Thymus (tissue), 11 donors: Measurements from ENCODE around the gene HSF2BP. TPM values are rescaled to one million over a fixed set of nuclear protein-coding genes. Genes with fewer than 3 reads are reported as not detected.

ENCODE experiments used
- DNase-seq, 9 donors: peaks; one replicate each; pipeline ENCODE4 v3.0.0-alpha.2; 2013; ENCODE audit warnings: low spot score in 9 of 9, low read depth in 6 of 9, missing footprints in 1 of 9
- H3K27ac ChIP-seq, 2 donors: one replicate each; pipeline ENCODE4 v1.5.1; 2013; ENCODE audit warnings: control low read depth in 1 of 2, low read depth in 1 of 2, low read length in 1 of 2, mild to moderate bottlenecking in 1 of 2, moderate library complexity in 1 of 2
- H3K27me3 ChIP-seq, 2 donors: one replicate each; pipeline ENCODE4 v1.5.1; 2013; ENCODE audit warnings: low read length in 1 of 2; ENCODE audit not compliant: control insufficient read depth in 2 of 2, insufficient read depth in 1 of 2
- H3K36me3 ChIP-seq, 2 donors: one replicate each; pipeline ENCODE4 v1.5.1; 2013; ENCODE audit warnings: low read length in 1 of 2, mild to moderate bottlenecking in 1 of 2, moderate library complexity in 1 of 2; ENCODE audit not compliant: control insufficient read depth in 2 of 2, insufficient read depth in 2 of 2
- H3K4me1 ChIP-seq, 2 donors: one replicate each; pipeline ENCODE4 v1.5.1; 2013; ENCODE audit warnings: low read length in 2 of 2; ENCODE audit not compliant: control insufficient read depth in 2 of 2, insufficient read depth in 2 of 2
- H3K4me3 ChIP-seq, 2 donors: one replicate each; pipeline ENCODE4 v1.5.1; 2013; ENCODE audit warnings: low read length in 2 of 2, control low read depth in 1 of 2, mild to moderate bottlenecking in 1 of 2
- H3K9me3 ChIP-seq, 2 donors: one replicate each; pipeline ENCODE4 v1.5.1; 2013; ENCODE audit warnings: low read length in 1 of 2, mild to moderate bottlenecking in 1 of 2; ENCODE audit not compliant: control insufficient read depth in 2 of 2, insufficient read depth in 1 of 2
- WGBS: extraction: QIAGEN DNeasy Blood & Tissue Kit; methylation state at CpG from one replicate; pipeline ENCODE4 v1.1.7; 2013; 5-methylcytosine and 5-hydroxymethylcytosine counted together
- polyA plus RNA-seq: library from polyadenylated mRNA; stranded (reverse); fragments of 200-250 nt; gene quantifications from one replicate; pipeline ENCODE4 v1.2.3, GENCODE V29; 2013
- total RNA-seq: library from RNA; stranded (reverse); fragments of 120-200 nt; gene quantifications from one replicate; pipeline ENCODE4 v1.2.4, GENCODE V29; 2013
- donor health status: healthy.

The HSF2BP gene
- total and polyA plus RNA-seq, 2 donors = 0.71 to 0.80 TPM

GRCh38 chr21:43593078-43593477 is 66.2 kb downstream of the HSF2BP start:
- no peak for DNase-seq
- Histone ChIP-seq H3K27me3 (no peaks in the 10 kb centered on the region), H3K4me1 (no peaks in the 10 kb centered on the region), H3K36me3 (no peaks in the 10 kb centered on the region), H3K27ac (no peak overlapping the region), H3K9me3 (no peaks in the 10 kb centered on the region), H3K4me3 (no peak overlapping the region)
- WGBS = 98% methylated on average over 5 of the region's 5 CpGs

DNA sequence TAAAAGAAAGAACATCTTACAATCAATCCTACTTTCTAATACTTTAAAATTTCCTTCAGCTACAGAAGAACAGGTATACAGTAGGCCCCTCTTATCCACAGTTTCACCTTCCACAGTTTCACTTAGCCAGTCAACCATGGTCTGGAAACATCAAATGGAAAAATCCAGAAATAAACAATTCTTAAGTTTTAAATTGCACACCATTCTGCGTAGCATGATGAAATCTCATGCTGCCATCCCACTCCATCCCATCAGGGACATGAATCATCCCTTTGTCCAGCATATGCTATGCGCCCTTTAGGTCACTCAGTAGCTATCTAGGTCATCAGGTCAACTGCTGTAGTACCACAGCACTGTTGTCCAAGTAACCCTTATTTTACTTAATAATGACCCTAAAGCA is 67.7 kb downstream of the HSF2BP start:
- Histone ChIP-seq H3K9me3 (no peaks in the 10 kb centered on the region), H3K4me1 (no peaks in the 10 kb centered on the region), H3K27ac (no peak overlapping the region), H3K36me3 (no peaks in the 10 kb centered on the region), H3K27me3 (no peaks in the 10 kb centered on the region), H3K4me3 (no peak overlapping the region)
- WGBS = 95% methylated on average over 2 of the region's 2 CpGs
- no peak for DNase-seq

DNA sequence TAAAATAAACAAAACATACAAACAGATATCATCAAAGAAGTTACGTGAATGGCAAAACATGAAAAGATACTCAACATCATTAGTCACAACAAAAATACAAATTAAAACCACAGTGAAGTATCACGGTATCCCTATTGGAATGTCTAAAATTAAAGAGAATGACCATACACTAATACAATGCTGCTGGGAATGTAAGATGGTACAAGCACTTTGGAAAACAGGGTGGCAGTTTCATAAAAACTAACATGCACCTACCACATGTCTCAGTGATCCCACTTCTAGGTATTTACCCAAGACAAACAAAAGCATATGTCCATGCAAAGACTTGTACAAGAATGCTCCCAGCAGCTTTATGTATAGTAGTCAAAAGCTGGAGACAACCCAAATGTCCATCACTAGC is 69.1 kb downstream of the HSF2BP start:
- Histone ChIP-seq H3K4me3 (no peak overlapping the region), H3K4me1 (no peaks in the 10 kb centered on the region), H3K36me3 (no peaks in the 10 kb centered on the region), H3K27ac (no peak overlapping the region), H3K9me3 (no peaks in the 10 kb centered on the region), H3K27me3 (no peaks in the 10 kb centered on the region)
- WGBS = 94% methylated on average over 2 of the region's 2 CpGs
- no peak for DNase-seq

DNA sequence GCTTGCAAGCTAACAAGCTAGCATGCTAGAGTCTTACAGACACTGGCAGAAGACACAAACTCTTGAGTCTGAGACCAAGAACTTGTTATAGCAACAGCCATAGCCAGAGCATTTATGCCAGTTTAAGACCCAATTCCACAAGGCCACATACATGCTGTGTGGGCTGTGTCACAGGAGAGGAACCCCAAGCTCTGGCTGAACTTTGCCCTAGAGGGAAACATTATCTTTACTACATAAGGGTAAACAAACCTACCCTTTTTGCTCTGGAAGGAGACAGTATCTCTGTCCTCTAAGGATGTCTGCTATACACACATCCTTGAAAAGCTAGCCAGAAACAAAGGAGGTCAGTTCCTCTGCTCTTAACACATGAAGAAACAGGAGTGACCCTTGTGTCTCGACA is 70.3 kb downstream of the HSF2BP start:
- no peaks in the 10 kb centered on the region for H3K36me3 ChIP-seq
- no peak for DNase-seq
- H3K9me3 ChIP-seq = no peaks in the 10 kb centered on the region
- peaks cover 0 to 3% of the 10 kb centered on the region in 2 donors for H3K4me1 ChIP-seq
- WGBS = 97% methylated on average over 1 of the region's 1 CpG
- H3K27ac ChIP-seq = no peak overlapping the region
- no peaks in the 10 kb centered on the region for H3K27me3 ChIP-seq
- no peak overlapping the region for H3K4me3 ChIP-seq

DNA sequence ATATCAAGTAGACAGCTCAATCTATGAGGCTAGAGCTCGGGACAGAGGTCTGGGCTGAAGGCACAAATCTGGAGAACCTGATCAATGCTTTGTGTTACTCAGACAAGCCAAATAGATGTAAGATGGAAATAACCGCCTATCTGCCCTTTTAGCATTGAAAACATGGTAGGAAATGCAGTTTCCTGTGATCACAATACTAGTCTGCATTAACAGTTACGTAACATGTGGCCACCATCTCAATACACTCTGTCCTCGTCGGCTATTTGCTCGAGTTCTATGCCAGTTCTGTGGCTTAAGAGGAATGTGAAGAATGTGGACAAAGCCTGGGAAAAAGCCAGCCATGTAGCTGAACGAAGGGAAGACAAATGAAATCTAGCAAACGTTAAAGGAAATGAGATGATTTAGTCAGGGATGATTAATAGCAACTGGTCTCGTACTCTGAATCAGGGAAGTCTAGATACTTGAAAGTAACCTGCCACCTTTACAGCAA is 73.3 kb downstream of the HSF2BP start:
- 65% methylated on average over 9 of the region's 9 CpGs for WGBS
- peak in 1 of 9 donors; percentile 21 for DNase-seq

DNA sequence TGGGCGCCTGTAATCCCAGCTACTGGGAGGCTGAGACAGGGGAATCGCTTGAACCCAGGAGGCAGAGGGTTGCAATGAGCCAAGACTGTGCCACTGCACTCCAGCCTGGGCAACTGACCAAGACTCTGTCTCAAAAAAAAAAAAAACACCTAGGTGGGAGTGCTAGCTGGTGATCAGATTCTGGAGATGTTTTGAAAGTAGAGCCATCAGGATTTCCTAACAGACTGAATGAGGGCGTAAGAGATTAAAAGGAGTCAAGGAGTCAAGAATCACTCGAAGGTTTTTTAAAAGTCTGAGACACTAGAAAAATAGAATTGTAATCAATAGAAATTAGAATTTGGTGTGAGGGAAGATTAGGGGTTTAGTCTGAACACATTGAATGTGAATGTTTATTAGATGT is 73.8 kb downstream of the HSF2BP start:
- no peaks in the 10 kb centered on the region for H3K36me3 ChIP-seq
- H3K4me1 ChIP-seq = peaks cover 0 to 6% of the 10 kb centered on the region in 2 donors
- no peaks in the 10 kb centered on the region for H3K27me3 ChIP-seq
- H3K27ac ChIP-seq = no peak overlapping the region
- no peak overlapping the region for H3K4me3 ChIP-seq
- DNase-seq = no peak
- H3K9me3 ChIP-seq = no peaks in the 10 kb centered on the region
- 98% methylated on average over 4 of the region's 4 CpGs for WGBS

More for the DNA sequence above, 73.3 kb downstream of the HSF2BP start:
- Histone ChIP-seq H3K9me3 (no peaks in the 10 kb centered on the region), H3K27me3 (no peaks in the 10 kb centered on the region), H3K4me1 (peaks cover 0 to 6% of the 10 kb centered on the region in 2 donors), H3K27ac (no peak overlapping the region), H3K4me3 (no peak overlapping the region), H3K36me3 (no peaks in the 10 kb centered on the region)

DNA sequence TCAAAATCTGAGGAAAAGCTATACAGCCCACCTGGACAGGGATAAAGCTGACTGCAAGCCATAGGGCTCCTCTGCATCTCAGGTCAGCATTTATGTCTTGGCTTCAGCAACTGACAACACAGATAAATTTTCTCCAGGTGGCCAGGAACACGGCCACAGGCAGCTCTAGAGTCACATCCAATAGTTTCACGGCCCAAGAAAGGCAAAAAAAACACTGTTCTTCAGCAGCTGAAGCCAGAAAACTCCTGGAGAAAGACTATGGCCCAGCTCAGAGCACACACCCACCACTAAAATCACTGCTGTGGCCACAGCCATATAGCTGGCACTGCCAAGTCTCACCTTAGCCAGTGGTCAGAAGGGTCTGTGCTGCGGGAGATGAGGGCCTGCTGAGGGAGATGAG is 77.8 kb downstream of the HSF2BP start:
- no peaks in the 10 kb centered on the region for H3K27me3 ChIP-seq
- H3K36me3 ChIP-seq = no peaks in the 10 kb centered on the region
- no peak for DNase-seq
- no peak overlapping the region for H3K27ac ChIP-seq
- 87% methylated on average over 3 of the region's 3 CpGs for WGBS
- H3K4me1 ChIP-seq = peaks cover 0 to 6% of the 10 kb centered on the region in 2 donors
- no peak overlapping the region for H3K4me3 ChIP-seq
- no peaks in the 10 kb centered on the region for H3K9me3 ChIP-seq

DNA sequence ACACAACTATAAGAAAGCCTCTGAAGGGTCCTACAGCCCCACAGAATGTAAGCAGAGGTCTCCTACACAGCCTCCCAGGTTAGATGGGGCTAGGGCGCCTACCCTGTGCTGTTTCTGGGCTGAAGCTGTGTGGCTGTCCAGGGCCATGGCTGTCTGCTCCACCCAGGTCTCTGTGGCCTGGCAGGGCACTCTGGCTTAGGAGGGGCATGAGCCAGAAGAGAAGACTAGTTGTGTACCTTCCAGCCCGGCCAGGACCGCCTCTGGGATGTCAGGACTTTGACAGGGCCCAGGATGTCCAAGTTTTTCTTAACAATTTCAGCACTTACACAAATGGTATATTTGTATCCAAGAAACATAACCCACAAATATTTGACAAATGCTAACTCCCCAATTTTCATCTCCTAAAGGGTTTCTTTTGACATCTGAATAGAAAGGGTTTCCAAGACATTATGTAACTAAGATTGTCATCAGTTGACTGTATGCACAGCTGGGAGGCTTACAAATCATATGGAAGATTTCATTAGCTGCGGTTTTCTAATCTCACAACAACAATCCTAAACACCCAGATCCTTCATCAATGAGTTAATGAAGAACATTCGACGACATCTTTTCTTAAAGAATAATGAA is 80.5 kb downstream of the HSF2BP start:
- Histone ChIP-seq H3K4me3 (no peak overlapping the region), H3K27ac (no peak overlapping the region), H3K27me3 (no peaks in the 10 kb centered on the region), H3K36me3 (no peaks in the 10 kb centered on the region), H3K9me3 (no peaks in the 10 kb centered on the region), H3K4me1 (peaks cover 0 to 12% of the 10 kb centered on the region in 2 donors)
- no peak for DNase-seq
- 90% methylated on average over 6 of the region's 6 CpGs for WGBS

- WGBS = 91% methylated on average over 3 of the region's 3 CpGs
Measured at GRCh38 chr21:43575473-43575844, 83.8 kb downstream of the HSF2BP start.

More at GRCh38 chr21:43575473-43575844, 83.8 kb downstream of the HSF2BP start:
- H3K9me3 ChIP-seq = no peaks in the 10 kb centered on the region
- no peak overlapping the region for H3K27ac ChIP-seq
- peaks cover 0 to 9% of the 10 kb centered on the region in 2 donors for H3K4me1 ChIP-seq
- no peaks in the 10 kb centered on the region for H3K27me3 ChIP-seq
- no peak overlapping the region for H3K4me3 ChIP-seq
- DNase-seq = no peak
- H3K36me3 ChIP-seq = no peaks in the 10 kb centered on the region
